Sigmoid colon (tissue), 4 donors: ENCODE measurements around the gene NEK5.

ENCODE experiments used
- EP300 ChIP-seq, 4 donors: sonication (generic); formaldehyde crosslinking; IDR thresholded peaks; one replicate each; pipeline ENCODE4 v1.6.1; 2017; ENCODE audit warnings: antibody characterized with exemption in 4 of 4
- POLR2A ChIP-seq, 2 donors: fragments of 450-650 bp; IDR thresholded peaks; one replicate each; pipeline ENCODE4 v1.6.1; 2016; ENCODE audit warnings: antibody characterized with exemption in 2 of 2, mild to moderate bottlenecking in 2 of 2, moderate library complexity in 2 of 2

DNA sequence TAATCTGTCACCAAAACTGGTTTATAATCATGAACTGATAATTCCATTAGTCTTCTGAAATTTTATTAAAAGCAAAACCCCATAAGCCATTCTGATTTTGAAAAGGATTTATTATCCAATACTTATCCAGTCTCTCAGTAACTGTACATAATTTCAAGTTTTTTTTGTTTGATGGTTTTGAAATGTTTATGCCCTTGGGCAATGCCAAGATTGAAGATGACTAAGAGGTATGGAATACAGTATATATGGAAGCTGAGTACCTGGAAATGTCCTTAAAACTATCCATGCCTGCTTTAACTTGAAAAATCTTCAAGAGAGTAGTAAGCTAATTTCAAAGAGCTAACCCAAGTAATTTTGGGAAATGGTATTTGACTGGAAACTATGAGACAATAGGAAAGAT is 1.8 kb upstream of the NEK5 start:
- TF ChIP-seq EP300 (IDR thresholded peaks at IDR 0.05) (no peak), POLR2A (IDR thresholded peaks at IDR 0.05) (no peak)
